ENCODE data around the gene ZNF883. TPM values are rescaled to one million over a fixed set of nuclear protein-coding genes. Genes with fewer than 3 reads are reported as not detected.

The ZNF883 gene
- total and polyA plus RNA-seq, 2 of the 8 experiments (the other 6 are each of a cell fraction or from before 2014, with no cell fraction given), result 6.1 to 20.2 TPM

- Histone ChIP-seq H2BK20ac (ENCODE audit: low read length) (no peak overlapping the region), H2BK5ac (ENCODE audit: low read depth, low read length) (no peak overlapping the region), H4K5ac (ENCODE audit: insufficient read length, low read depth, low read length) (no peak overlapping the region), H2AFZ (ENCODE audit: low read length) (no peak overlapping the region), H3K9ac (replicated peaks in 1 of 4; ENCODE audit: extremely low read depth in 1 of 4, low read depth in 3 of 4, low read length in 3 of 4) (no peak overlapping the region), H3K79me2 (ENCODE audit: control insufficient read depth in 1 of 2, insufficient read depth in 2 of 2, low read length in 2 of 2) (no peaks in the 10 kb centered on the region), H3K27me3 (replicated peaks in 1 of 4; ENCODE audit: control insufficient read depth in 3 of 4, extremely low read depth in 1 of 4, insufficient read depth in 3 of 4, low read length in 3 of 4) (peaks cover 30 to 41% (median 38%) of the 10 kb centered on the region in 4 experiments), H3K4ac (replicated peaks; ENCODE audit: insufficient read length, low read depth, low read length) (no peak overlapping the region), H2BK120ac (replicated peaks; ENCODE audit: low read depth, low read length) (no peak overlapping the region), H2BK15ac (ENCODE audit: low read length) (no peak overlapping the region), H3K56ac (replicated peaks; ENCODE audit: insufficient read length, low read depth, low read length) (no peak overlapping the region), H3K4me2 (ENCODE audit: insufficient read depth in 1 of 2, low read depth in 2 of 2, low read length in 2 of 2) (peak overlapping the region; percentile 67 to 99; a peak in 2 of 4 replicates), H2AK5ac (ENCODE audit: low read depth, low read length) (no peak overlapping the region), H3K4me3 (ENCODE audit: extremely low read depth in 1 of 4, insufficient read depth in 2 of 4, low read depth in 3 of 4, low read length in 4 of 4) (peak overlapping the region in 1 of 4 experiments; percentile 95; a peak in 2 of 8 replicates), H3K27ac (ENCODE audit: low read depth, low read length) (no peak overlapping the region), H3K23ac (ENCODE audit: insufficient read length) (no peak overlapping the region), H3K36me3 (ENCODE audit: control insufficient read depth in 2 of 4, insufficient read depth in 4 of 4, low read length in 3 of 4) (peaks cover 0 to 3% (median 0%) of the 10 kb centered on the region in 4 experiments; a peak in 1 of 8 replicates), H3K18ac (ENCODE audit: extremely low read depth, low read length) (no peak overlapping the region), H3K14ac (ENCODE audit: insufficient read length) (no peak overlapping the region), H4K91ac (replicated peaks; ENCODE audit: insufficient read length, low read length) (no peak overlapping the region), H3K4me1 (replicated peaks in 1 of 4; ENCODE audit: control insufficient read depth in 3 of 4, insufficient read depth in 4 of 4, low read length in 3 of 4) (no peaks in the 10 kb centered on the region; a peak in 2 of 7 replicates), H4K8ac (ENCODE audit: extremely low read depth, insufficient read depth, low read length) (no peak overlapping the region), H2BK12ac (ENCODE audit: low read depth, low read length) (no peak overlapping the region), H3K79me1 (ENCODE audit: low read depth, low read length) (no peaks in the 10 kb centered on the region), H3K23me2 (ENCODE audit: low read depth, low read length) (peaks cover 10% of the 10 kb centered on the region), H3K9me3 (ENCODE audit: insufficient read depth in 2 of 2, low read depth in 1 of 2, low read length in 1 of 2) (peaks cover 8 to 22% of the 10 kb centered on the region in 2 experiments; a peak in 3 of 4 replicates), H4K20me1 (replicated peaks in 1 of 2; ENCODE audit: control insufficient read depth in 1 of 2, insufficient read depth in 2 of 2, low read length in 2 of 2) (peaks cover under 1 to 2% of the 10 kb centered on the region in 2 experiments)
- ChIA-PET CTCF (ENCODE audit: partially characterized antibody) (interaction anchor here (0.6 kb wide), 1 partner anchor 46 kb away, joined by 3 read pairs; no protein-coding TSS in a partner anchor), POLR2A (ENCODE audit: partially characterized antibody) (no interaction called here)
- FAIRE-seq (no peak), DNase-seq (ENCODE audit: low read depth in 1 of 2, low spot score in 2 of 2) (no peak)
- 74% methylated on average over 5 of the region's 5 CpGs; no CpG with 5 or more reads in 1 of the 2 experiments for WGBS, 2 experiments (ENCODE audit: extremely low coverage in 1 of 2, insufficient coverage in 1 of 2, insufficient read length in 1 of 2, insufficient replicate concordance in 2 of 2, low coverage in 1 of 2, low lambda C conversion rate in 2 of 2, missing lambda C conversion rate in 1 of 2)
- TF ChIP-seq CREB1 (IDR thresholded peaks at IDR 0.05) (no peak), NRF1 (IDR thresholded peaks at IDR 0.05; ENCODE audit: low read depth, low read length) (no peak), PHF8 (conservative IDR thresholded peaks at IDR 0.05; ENCODE audit: low read depth, low read length) (no peak), KDM4A (IDR thresholded peaks at IDR 0.05; ENCODE audit: low read depth, low read length, severe bottlenecking) (no peak), JUN (IDR thresholded peaks at IDR 0.05; ENCODE audit: low read depth, low read length) (no peak), NANOG (IDR thresholded peaks at IDR 0.05; ENCODE audit: insufficient read depth, low read depth, low read length, poor library complexity, severe bottlenecking) (no peak), POLR2AphosphoS5 (IDR thresholded peaks at IDR 0.05; ENCODE audit: low read depth, low read length) (no peak), FOSL1 (IDR thresholded peaks at IDR 0.05; ENCODE audit: insufficient read depth, low read depth, low read length) (no peak), RBBP5 (IDR thresholded peaks at IDR 0.05; ENCODE audit: borderline replicate concordance, low read depth, low read length) (no peak), SUZ12 (IDR thresholded peaks at IDR 0.05; ENCODE audit: low read length) (no peak), JUND (IDR thresholded peaks at IDR 0.05; ENCODE audit: low read length) (no peak), TCF12 (IDR thresholded peaks at IDR 0.05; ENCODE audit: low read depth, low read length) (no peak), HDAC6 (IDR thresholded peaks at IDR 0.05; ENCODE audit: low read depth, low read length) (no peak), SP1 (IDR thresholded peaks at IDR 0.05; ENCODE audit: low read depth, low read length) (no peak), RAD21 (IDR thresholded peaks at IDR 0.05 in 1 of 2, conservative IDR thresholded peaks at IDR 0.05 in 1 of 2; ENCODE audit: low read depth in 2 of 2, low read length in 2 of 2) (no peak)
Measured at GRCh38 chr9:113057193-113057592, 45.2 kb upstream of the ZNF883 start.
